VCaP (cell line): Measurements from ENCODE around the gene PLGRKT.

ENCODE experiments used
- H3K27ac ChIP-seq: fragments of 450-650 bp; 2 replicates; pipeline ENCODE4 v1.5.1; 2017
- TF ChIP-seq, protein P1 (sequence below): fragments of 450-650 bp; conservative IDR thresholded peaks from 2 replicates; pipeline ENCODE4 v1.5.1; 2017; ENCODE audit warnings: mild to moderate bottlenecking, moderate library complexity

The PLGRKT gene

DNA sequence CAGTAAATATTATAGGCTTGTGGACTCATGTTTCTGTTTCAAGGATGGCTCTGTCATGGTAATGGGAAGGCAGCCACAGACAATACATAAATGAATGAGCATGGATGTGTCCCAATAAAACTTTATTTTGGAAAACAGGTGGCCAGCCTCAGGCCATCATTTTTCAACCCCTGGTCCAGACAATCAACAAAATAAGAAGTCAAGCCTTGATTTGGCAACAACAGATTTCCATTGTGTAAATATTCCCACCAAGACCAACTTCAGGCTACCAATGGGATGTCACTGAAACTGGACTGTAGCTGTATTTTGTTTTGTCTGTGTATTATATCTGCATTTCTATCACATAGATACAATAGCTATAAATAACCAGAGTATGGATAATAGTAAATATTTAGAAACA, 77.4 kb downstream of the PLGRKT start:
- no peak overlapping the region for H3K27ac ChIP-seq
- TF ChIP-seq, protein P1, sequence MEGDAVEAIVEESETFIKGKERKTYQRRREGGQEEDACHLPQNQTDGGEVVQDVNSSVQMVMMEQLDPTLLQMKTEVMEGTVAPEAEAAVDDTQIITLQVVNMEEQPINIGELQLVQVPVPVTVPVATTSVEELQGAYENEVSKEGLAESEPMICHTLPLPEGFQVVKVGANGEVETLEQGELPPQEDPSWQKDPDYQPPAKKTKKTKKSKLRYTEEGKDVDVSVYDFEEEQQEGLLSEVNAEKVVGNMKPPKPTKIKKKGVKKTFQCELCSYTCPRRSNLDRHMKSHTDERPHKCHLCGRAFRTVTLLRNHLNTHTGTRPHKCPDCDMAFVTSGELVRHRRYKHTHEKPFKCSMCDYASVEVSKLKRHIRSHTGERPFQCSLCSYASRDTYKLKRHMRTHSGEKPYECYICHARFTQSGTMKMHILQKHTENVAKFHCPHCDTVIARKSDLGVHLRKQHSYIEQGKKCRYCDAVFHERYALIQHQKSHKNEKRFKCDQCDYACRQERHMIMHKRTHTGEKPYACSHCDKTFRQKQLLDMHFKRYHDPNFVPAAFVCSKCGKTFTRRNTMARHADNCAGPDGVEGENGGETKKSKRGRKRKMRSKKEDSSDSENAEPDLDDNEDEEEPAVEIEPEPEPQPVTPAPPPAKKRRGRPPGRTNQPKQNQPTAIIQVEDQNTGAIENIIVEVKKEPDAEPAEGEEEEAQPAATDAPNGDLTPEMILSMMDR: no peak

- TF ChIP-seq, protein P1: no peak
- H3K27ac ChIP-seq: no peak overlapping the region
Observed at GRCh38 chr9:5357431-5358105, 80.2 kb downstream of the PLGRKT start.

DNA sequence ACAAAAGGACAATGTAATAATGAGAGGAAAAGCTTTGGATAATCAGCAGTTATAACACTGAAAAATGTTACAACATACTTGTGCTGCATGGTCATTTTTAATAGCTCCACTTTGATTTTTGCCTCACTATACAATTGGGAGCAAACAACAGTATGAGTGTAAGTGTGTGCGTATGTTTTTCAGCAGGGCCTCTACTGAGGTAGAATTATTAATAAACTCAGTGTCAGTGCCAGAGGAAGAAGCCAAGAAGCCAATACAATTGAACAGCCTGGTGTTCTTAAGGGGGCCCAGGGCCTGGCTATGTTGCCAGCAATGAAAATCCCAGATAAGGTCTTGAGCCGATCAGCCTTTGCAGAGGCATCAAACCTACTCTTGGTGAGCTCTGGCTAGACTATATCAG, 81.9 kb downstream of the PLGRKT start:
- TF ChIP-seq, protein P1: no peak
- no peak overlapping the region for H3K27ac ChIP-seq

GRCh38 chr9:5355226-5355625, 82.5 kb downstream of the PLGRKT start:
- TF ChIP-seq, protein P1: no peak

GRCh38 chr9:5354184-5354583, 83.5 kb downstream of the PLGRKT start:
- TF ChIP-seq, protein P1: no peak
- no peak overlapping the region for H3K27ac ChIP-seq

More at GRCh38 chr9:5355226-5355625, 82.5 kb downstream of the PLGRKT start:
- H3K27ac ChIP-seq: no peak overlapping the region

- TF ChIP-seq, protein P1: no peak
- H3K27ac ChIP-seq: peak overlapping the region; percentile 53
Observed at GRCh38 chr9:5352637-5353248, 85.0 kb downstream of the PLGRKT start.

DNA sequence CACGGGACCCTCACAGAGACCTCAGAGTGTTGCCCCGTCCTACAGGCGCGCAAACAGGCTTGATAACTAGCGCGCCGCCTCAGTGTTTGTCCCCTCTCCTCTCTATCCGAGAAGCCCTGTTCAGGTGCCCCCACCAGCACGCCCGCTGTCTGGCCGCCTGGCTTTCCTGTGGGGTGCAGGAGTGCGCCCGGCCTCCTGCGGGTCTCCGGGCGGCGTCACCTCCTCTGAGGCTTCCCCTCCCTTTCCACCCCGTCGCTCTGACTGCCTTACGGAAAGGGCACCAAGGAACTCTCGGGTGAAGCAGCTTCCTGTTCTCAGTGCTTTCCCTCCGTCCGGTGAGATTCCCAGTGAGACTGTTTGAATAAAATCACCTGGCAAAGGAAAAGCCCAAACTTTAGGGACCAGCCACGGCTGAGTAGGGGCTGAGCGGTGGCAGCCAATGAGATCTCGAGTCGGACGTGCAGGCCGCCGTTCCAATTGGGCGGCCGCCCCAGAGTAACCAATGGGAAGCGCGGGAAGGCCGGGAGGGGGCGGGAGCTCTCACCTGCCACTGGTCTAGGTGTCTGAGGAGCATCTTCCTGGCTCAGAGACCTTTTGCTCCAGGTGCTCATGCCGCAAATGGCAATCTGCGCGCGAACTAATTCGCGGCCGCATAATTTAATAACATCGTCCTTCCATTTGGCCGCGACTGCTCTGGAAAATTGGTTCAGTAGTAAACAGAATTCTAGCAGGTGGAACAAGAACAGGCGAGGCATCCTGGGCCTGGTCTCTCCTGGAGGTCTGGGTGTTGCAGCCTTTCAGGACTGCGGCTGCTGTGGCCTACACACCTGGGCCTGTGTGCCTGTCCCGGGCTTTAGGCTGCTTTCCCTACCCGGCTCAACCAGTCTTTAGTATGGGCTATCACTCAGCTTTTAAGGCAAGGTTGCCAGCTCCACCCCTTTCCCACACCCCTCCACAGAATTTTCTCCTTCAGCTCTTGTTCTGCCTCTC, 98.4 kb downstream of the PLGRKT start, which contains the start of gene RLN1:
Gene RLN1, minus strand, starts transcription at position 885 of the 990 bp plus-strand sequence. Its CDS starts 130 bp downstream, at position 755.
- peak within 1 kb of the TSS; percentile 35; the same call in 1 of the 2 replicates for H3K27ac ChIP-seq
